GM23338 (cell line): ENCODE data around the gene CHRNA3.

ENCODE experiments used
- CTCF ChIP-seq, 2 experiments: fragments of 200-600 bp in 1 of 2; sonication (generic) in 1 of 2; conservative IDR thresholded peaks; 2 replicates each; pipeline versions ENCODE4 v1.5.1 to v1.6.1; 2016 to 2017; ENCODE audit warnings: antibody characterized with exemption in 2 of 2, low read depth in 2 of 2, mild to moderate bottlenecking in 2 of 2, moderate library complexity in 1 of 2
- EZH2 ChIP-seq: fragments of 200-600 bp; sonication (generic); IDR thresholded peaks from one replicate; pipeline ENCODE4 v1.8.0; 2017; ENCODE audit warnings: antibody characterized with exemption, mild to moderate bottlenecking, low read depth; ENCODE audit not compliant: unreplicated experiment
- EZH2phosphoT487 ChIP-seq: fragments of 200-600 bp; sonication (generic); IDR thresholded peaks from one replicate; pipeline ENCODE4 v1.8.1; 2018; ENCODE audit warnings: antibody characterized with exemption; ENCODE audit not compliant: unreplicated experiment
- JUNB ChIP-seq: IDR thresholded peaks from one replicate; pipeline ENCODE4 v1.6.1; 2016; ENCODE audit warnings: antibody characterized with exemption; ENCODE audit not compliant: unreplicated experiment
- POLR2AphosphoS5 ChIP-seq: IDR thresholded peaks from 2 replicates; pipeline ENCODE4 v1.6.1; 2016; ENCODE audit warnings: antibody characterized with exemption, low read depth
- REST ChIP-seq: IDR thresholded peaks from one replicate; pipeline ENCODE4 v1.6.1; 2018; ENCODE audit warnings: antibody characterized with exemption; ENCODE audit not compliant: unreplicated experiment
- TF ChIP-seq, protein P1 (sequence below): fragments of 250-450 bp; sonication (Bioruptor Pico); IDR thresholded peaks from 2 replicates; pipeline ENCODE4 v1.5.0; 2020; ENCODE audit warnings: mild to moderate bottlenecking, moderate library complexity
- TF ChIP-seq, protein P2 (sequence below): IDR thresholded peaks from 2 replicates; pipeline ENCODE4 v1.6.1; 2016; ENCODE audit warnings: antibody characterized with exemption

DNA sequence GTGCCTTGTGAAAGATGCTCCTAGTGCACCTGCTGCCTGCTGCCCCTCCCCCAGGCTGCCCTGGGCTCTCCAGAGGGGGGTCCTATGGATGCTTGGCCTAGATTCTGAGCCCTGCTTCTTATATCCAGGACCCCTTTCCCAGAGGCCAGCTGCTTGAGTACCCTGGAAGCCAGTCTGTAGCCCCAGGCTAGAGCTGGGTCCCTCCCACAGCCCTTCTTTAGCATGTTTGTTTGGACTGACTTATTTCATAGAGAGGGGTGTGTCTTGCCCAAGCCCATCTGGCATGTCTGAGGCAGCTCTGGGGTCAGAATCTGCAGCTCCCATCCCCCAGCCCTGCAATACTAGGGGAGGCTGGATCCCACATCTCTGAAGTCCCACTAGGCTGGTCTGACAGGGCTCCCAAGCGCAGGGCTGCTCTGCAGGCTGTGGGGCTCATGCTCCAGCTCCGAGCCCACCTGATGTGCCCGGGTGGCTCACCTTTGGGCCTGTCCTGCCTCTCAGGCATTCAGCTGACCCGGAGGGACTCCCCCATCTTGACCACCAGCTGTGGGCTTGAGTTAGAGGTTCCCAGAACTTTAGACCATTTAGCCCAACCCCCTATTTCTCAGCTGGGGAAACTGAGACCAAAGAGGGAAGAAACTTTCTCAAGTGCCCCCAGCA lies 17.1 kb upstream of the CHRNA3 start:
- no peak for TF ChIP-seq POLR2AphosphoS5
- TF ChIP-seq CTCF (conservative IDR thresholded peaks at IDR 0.05; ENCODE audit: low read depth in 2 of 2): no peak
- TF ChIP-seq EZH2: no peak
- TF ChIP-seq EZH2phosphoT487: no peak
- TF ChIP-seq REST: no peak
- TF ChIP-seq, protein P1, sequence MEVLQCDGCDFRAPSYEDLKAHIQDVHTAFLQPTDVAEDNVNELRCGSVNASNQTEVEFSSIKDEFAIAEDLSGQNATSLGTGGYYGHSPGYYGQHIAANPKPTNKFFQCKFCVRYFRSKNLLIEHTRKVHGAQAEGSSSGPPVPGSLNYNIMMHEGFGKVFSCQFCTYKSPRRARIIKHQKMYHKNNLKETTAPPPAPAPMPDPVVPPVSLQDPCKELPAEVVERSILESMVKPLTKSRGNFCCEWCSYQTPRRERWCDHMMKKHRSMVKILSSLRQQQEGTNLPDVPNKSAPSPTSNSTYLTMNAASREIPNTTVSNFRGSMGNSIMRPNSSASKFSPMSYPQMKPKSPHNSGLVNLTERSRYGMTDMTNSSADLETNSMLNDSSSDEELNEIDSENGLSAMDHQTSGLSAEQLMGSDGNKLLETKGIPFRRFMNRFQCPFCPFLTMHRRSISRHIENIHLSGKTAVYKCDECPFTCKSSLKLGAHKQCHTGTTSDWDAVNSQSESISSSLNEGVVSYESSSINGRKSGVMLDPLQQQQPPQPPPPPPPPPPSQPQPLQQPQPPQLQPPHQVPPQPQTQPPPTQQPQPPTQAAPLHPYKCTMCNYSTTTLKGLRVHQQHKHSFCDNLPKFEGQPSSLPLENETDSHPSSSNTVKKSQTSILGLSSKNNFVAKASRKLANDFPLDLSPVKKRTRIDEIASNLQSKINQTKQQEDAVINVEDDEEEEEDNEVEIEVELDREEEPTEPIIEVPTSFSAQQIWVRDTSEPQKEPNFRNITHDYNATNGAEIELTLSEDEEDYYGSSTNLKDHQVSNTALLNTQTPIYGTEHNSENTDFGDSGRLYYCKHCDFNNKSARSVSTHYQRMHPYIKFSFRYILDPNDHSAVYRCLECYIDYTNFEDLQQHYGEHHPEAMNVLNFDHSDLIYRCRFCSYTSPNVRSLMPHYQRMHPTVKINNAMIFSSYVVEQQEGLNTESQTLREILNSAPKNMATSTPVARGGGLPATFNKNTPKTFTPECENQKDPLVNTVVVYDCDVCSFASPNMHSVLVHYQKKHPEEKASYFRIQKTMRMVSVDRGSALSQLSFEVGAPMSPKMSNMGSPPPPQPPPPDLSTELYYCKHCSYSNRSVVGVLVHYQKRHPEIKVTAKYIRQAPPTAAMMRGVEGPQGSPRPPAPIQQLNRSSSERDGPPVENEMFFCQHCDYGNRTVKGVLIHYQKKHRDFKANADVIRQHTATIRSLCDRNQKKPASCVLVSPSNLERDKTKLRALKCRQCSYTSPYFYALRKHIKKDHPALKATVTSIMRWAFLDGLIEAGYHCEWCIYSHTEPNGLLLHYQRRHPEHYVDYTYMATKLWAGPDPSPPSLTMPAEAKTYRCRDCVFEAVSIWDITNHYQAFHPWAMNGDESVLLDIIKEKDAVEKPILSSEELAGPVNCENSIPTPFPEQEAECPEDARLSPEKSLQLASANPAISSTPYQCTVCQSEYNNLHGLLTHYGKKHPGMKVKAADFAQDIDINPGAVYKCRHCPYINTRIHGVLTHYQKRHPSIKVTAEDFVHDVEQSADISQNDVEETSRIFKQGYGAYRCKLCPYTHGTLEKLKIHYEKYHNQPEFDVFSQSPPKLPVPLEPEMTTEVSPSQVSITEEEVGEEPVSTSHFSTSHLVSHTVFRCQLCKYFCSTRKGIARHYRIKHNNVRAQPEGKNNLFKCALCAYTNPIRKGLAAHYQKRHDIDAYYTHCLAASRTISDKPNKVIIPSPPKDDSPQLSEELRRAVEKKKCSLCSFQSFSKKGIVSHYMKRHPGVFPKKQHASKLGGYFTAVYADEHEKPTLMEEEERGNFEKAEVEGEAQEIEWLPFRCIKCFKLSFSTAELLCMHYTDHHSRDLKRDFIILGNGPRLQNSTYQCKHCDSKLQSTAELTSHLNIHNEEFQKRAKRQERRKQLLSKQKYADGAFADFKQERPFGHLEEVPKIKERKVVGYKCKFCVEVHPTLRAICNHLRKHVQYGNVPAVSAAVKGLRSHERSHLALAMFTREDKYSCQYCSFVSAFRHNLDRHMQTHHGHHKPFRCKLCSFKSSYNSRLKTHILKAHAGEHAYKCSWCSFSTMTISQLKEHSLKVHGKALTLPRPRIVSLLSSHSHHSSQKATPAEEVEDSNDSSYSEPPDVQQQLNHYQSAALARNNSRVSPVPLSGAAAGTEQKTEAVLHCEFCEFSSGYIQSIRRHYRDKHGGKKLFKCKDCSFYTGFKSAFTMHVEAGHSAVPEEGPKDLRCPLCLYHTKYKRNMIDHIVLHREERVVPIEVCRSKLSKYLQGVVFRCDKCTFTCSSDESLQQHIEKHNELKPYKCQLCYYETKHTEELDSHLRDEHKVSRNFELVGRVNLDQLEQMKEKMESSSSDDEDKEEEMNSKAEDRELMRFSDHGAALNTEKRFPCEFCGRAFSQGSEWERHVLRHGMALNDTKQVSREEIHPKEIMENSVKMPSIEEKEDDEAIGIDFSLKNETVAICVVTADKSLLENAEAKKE (CRISPR knock-in tag): no peak
- TF ChIP-seq JUNB: no peak
- TF ChIP-seq, protein P2, sequence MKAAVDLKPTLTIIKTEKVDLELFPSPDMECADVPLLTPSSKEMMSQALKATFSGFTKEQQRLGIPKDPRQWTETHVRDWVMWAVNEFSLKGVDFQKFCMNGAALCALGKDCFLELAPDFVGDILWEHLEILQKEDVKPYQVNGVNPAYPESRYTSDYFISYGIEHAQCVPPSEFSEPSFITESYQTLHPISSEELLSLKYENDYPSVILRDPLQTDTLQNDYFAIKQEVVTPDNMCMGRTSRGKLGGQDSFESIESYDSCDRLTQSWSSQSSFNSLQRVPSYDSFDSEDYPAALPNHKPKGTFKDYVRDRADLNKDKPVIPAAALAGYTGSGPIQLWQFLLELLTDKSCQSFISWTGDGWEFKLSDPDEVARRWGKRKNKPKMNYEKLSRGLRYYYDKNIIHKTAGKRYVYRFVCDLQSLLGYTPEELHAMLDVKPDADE: no peak
